ENCODE data around the gene NKAIN2.

The NKAIN2 gene

DNA sequence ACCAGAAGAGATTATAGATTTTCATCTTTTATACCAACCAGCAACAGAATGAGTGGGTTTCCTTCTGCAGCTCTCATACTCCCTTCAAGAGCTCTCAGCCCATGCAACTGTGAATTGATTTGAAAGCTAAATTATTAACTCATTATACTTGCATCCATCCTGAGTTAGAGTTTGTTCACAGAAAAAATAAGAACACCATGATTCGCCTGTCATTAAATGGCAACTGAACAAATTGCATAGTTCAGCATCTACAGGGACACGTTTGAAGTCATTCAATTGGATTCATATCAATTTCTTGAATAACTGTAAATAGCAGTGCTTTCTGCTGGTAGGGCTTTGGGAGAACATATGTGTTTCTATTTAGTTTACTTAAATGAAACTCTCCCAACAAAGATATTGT is 65.7 kb downstream of the NKAIN2 start:
- Histone ChIP-seq H3K9me3 (no peaks in the 10 kb centered on the region), H3K27ac (no peak overlapping the region), H3K4me3 (no peak overlapping the region), H3K4me2 (no peak overlapping the region), H3K4me1 (no peaks in the 10 kb centered on the region), H3K9ac (no peak overlapping the region), H3K27me3 (no peaks in the 10 kb centered on the region), H3K36me3 (no peaks in the 10 kb centered on the region), H4K20me1 (no peaks in the 10 kb centered on the region)
- no peak for TF ChIP-seq Cebpa-rat (IDR thresholded peaks at IDR 0.05)

DNA sequence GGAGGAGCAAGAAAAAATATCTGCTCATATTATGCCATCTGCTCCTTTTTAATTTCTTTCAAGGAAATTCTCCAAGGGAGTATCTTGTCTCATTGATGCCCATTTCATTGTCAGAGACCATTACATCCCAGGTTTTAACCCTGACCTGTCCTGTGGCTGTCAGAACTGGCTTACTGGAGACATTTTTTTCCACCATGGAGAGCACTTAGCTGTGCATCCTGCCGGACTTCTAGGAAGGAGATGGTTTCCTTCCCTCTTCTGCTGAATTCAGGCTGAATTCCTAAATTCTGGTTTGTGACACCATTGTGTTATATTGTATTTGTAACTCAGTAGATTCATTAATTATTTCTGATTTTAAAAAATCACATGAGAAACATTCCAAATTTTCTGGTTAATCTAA is 70.3 kb downstream of the NKAIN2 start:
- Histone ChIP-seq H3K9ac (no peak overlapping the region), H3K9me3 (no peaks in the 10 kb centered on the region), H3K4me2 (no peak overlapping the region), H4K20me1 (no peaks in the 10 kb centered on the region), H3K27ac (no peak overlapping the region), H3K4me3 (no peak overlapping the region), H3K36me3 (no peaks in the 10 kb centered on the region), H3K4me1 (no peaks in the 10 kb centered on the region), H3K27me3 (no peaks in the 10 kb centered on the region)
- no peak for TF ChIP-seq Cebpa-rat (IDR thresholded peaks at IDR 0.05)

DNA sequence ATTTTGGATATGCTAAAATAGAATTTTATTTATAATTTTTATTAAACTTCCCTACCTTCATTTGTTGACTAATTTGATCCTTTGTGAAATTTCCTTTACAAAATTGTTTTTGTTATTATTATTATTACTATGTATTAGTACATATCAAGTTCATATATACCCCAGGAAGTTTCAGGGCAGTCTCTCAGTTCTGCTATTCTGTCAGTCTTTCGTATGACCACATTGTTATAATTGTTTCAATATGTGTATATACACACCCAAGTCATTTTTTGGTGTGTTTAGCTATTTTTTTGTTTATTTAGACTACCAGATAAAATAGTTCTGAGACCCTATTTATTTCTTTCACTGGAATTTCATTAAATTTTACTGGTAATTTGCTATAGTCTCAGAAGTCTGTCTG is 72.1 kb downstream of the NKAIN2 start:
- H3K9ac ChIP-seq: no peak overlapping the region
- no peaks in the 10 kb centered on the region for H3K4me1 ChIP-seq
- no peaks in the 10 kb centered on the region for H4K20me1 ChIP-seq
- H3K9me3 ChIP-seq: no peaks in the 10 kb centered on the region
- H3K36me3 ChIP-seq: no peaks in the 10 kb centered on the region
- no peak overlapping the region for H3K4me2 ChIP-seq
- H3K4me3 ChIP-seq: no peak overlapping the region
- TF ChIP-seq Cebpa-rat (IDR thresholded peaks at IDR 0.05): no peak
- no peaks in the 10 kb centered on the region for H3K27me3 ChIP-seq
- H3K27ac ChIP-seq: no peak overlapping the region

DNA sequence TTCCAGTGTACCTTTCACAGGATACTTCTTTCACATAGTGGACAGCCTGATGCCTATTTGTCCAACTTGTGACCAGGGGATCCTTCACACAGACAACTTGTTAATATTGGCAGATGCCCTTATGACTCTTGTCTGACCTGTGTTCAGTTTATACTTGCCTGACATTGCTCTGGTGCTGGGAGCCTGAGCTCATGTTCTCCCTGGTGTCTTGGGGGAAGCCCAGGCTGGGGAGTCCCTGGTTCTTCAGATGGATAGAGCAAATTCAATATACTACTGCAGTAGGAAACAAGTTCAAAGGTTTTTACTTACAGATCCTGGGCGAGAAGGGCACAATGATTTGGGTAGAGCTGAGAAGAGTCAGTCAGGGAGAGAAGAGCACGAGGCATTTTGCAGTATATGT is 76.1 kb downstream of the NKAIN2 start:
- Histone ChIP-seq H3K4me2 (no peak overlapping the region), H3K4me3 (no peak overlapping the region), H3K9me3 (no peaks in the 10 kb centered on the region), H3K4me1 (no peaks in the 10 kb centered on the region), H3K27ac (no peak overlapping the region), H3K9ac (no peak overlapping the region), H3K36me3 (no peaks in the 10 kb centered on the region), H3K27me3 (no peaks in the 10 kb centered on the region), H4K20me1 (no peaks in the 10 kb centered on the region)
- no peak for TF ChIP-seq Cebpa-rat (IDR thresholded peaks at IDR 0.05)

DNA sequence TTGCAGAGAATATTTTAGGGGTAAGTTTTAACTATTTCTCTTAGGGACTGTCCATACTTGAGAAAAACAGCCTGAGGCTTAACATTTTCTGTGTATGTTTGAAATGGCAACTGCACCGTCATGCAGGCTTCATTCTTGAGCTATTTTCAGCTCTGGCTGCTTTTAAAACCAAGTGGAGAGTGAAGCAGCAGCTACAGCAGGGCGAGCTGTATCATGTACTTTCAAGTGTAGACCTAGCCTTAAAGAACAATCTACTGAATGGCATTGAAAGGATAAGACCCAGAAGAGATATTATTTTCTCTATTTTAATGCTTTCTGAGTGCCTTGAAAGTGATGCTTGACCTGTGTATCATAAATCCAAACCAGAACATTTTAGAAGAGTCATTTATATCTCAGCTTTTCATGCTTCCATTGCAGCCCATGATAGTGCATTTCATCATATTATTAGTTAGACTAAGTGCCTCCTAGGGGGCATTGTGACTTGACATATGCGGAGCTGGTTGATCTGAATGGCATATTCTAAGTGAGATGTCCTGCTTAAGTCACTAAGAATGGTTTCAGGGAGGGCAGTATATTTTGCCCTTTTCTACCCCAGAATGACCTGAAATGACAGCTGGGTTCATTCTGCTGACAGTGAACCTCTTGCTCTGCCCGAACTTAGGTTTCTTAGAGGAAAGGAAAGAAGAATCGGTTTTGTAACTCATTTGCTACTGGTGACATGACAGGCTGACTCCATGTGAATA is 85.3 kb downstream of the NKAIN2 start:
- TF ChIP-seq Cebpa-rat (IDR thresholded peaks at IDR 0.05): no peak
- Histone ChIP-seq H4K20me1 (no peaks in the 10 kb centered on the region), H3K27ac (no peak overlapping the region), H3K27me3 (no peaks in the 10 kb centered on the region), H3K36me3 (no peaks in the 10 kb centered on the region), H3K9me3 (no peaks in the 10 kb centered on the region; the same call in 1 of the 2 replicates), H3K9ac (no peak overlapping the region), H3K4me2 (no peak overlapping the region), H3K4me3 (no peak overlapping the region), H3K4me1 (peaks cover 5% of the 10 kb centered on the region; the same call in 1 of the 2 replicates)

DNA sequence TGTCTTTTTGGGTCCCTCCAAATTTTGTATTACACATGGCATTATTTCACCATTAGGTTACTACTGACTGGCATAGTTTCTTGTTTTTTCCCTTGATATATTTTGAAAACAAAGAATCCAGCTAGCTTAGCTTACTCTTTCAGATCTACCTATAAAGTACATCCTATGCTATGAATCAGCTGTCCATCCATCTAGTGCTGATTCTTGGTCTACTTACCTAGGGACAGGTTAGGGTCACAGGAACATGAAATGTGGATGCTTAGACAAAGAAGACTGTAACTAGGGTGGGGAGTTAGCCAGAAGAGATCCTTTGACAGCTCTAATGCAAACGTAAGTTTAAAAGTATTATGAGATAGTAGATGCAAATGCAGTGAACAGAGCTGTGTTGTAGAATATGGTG is 91.7 kb downstream of the NKAIN2 start:
- Histone ChIP-seq H3K4me3 (no peak overlapping the region), H3K4me1 (peaks cover under 1% of the 10 kb centered on the region; the same call in 1 of the 2 replicates), H3K27me3 (no peaks in the 10 kb centered on the region), H3K9me3 (no peaks in the 10 kb centered on the region; the same call in 1 of the 2 replicates), H3K36me3 (no peaks in the 10 kb centered on the region), H3K27ac (no peak overlapping the region), H3K4me2 (no peak overlapping the region), H4K20me1 (no peaks in the 10 kb centered on the region), H3K9ac (no peak overlapping the region)
- no peak for TF ChIP-seq Cebpa-rat (IDR thresholded peaks at IDR 0.05)

DNA sequence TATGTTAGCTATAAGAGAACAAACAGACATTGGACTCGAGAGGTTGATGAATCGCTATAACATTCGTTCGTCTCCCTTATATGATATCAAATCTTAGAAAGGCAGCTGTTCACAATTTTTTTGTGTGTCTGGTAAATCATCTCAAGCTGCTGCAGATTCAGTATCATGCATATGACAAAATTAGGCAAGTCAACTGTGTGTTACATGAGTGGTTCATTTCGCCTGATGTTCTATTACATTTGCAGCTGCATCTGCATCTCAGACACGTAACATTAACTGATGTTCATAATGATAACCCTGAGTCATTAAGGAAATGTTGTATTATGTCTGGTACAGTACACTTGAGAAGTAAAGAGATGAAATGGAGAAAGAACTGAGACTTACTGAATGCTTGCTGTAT is 92.1 kb downstream of the NKAIN2 start:
- no peak for TF ChIP-seq Cebpa-rat (IDR thresholded peaks at IDR 0.05)
- Histone ChIP-seq H3K27me3 (no peaks in the 10 kb centered on the region), H3K9me3 (no peaks in the 10 kb centered on the region; the same call in 1 of the 2 replicates), H3K36me3 (no peaks in the 10 kb centered on the region), H3K4me3 (no peak overlapping the region), H3K27ac (no peak overlapping the region), H3K4me2 (no peak overlapping the region), H3K4me1 (no peaks in the 10 kb centered on the region), H4K20me1 (no peaks in the 10 kb centered on the region), H3K9ac (no peak overlapping the region)

DNA sequence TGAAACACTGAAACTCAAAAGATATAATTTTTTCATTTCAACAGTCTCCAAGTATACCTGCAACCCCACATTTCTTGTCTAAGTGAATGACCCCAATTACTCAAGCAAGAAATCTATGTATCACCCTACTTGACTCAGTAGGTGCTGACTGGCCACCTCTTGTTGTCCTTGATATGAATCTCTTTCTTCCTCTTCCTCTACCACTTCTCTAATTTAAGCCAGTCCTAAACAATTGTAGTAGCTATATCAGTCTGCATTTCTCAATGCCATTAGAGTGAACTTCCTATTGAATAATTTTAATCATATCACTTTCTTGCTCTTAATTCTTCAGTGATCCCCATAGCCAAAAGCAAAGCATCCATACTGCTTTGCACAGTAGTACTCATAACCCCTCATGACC is 93.2 kb downstream of the NKAIN2 start:
- H3K4me3 ChIP-seq: no peak overlapping the region
- no peaks in the 10 kb centered on the region for H3K4me1 ChIP-seq
- no peak overlapping the region for H3K9ac ChIP-seq
- H3K27ac ChIP-seq: no peak overlapping the region
- no peak overlapping the region for H3K4me2 ChIP-seq
- H4K20me1 ChIP-seq: no peaks in the 10 kb centered on the region
- H3K9me3 ChIP-seq: no peaks in the 10 kb centered on the region; the same call in 1 of the 2 replicates
- H3K27me3 ChIP-seq: no peaks in the 10 kb centered on the region
- TF ChIP-seq Cebpa-rat (IDR thresholded peaks at IDR 0.05): no peak
- no peaks in the 10 kb centered on the region for H3K36me3 ChIP-seq

DNA sequence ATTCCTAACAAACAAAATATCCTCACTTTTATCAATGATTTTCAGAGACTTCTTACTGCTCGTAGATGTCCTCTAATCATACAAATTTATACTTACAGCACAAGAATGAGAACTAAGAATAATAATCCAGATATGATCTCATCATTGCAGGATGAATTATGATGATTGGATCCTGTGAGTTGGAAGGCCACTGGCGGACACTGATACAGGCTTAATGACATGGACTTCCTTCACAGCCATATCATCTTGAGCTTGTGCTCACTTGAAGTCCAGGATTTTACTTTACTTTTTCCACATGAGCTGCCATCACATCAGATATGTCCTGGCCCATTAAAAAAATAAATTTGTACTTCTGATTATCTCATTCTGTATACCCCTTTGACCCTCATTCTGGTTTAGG is 94.3 kb downstream of the NKAIN2 start:
- TF ChIP-seq Cebpa-rat (IDR thresholded peaks at IDR 0.05): no peak
- Histone ChIP-seq H3K36me3 (no peaks in the 10 kb centered on the region), H3K9ac (no peak overlapping the region), H3K4me1 (no peaks in the 10 kb centered on the region), H3K4me3 (no peak overlapping the region), H3K27me3 (no peaks in the 10 kb centered on the region), H3K4me2 (no peak overlapping the region), H3K9me3 (no peaks in the 10 kb centered on the region), H3K27ac (no peak overlapping the region), H4K20me1 (no peaks in the 10 kb centered on the region)

DNA sequence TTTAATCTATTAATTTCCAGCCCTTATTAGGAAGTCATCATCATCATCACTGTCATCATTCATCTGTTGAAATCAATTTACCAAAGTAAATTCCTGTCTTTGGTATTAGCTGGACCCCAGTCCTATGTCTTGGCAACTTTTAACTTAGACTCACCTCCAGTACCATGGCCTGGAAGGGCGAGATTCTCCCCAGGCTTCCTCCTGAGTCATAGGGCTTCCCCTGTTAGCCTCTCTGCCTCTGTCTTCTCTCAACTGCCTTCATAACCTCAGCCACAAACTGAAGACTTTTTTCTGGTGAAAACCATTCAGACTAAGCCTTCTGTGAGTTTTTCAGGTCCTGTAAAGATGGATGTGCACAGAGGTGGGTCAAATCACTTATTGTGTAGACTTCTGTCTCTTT is 95.0 kb downstream of the NKAIN2 start:
- no peak for TF ChIP-seq Cebpa-rat (IDR thresholded peaks at IDR 0.05)
- no peaks in the 10 kb centered on the region for H3K27me3 ChIP-seq
- no peak overlapping the region for H3K9ac ChIP-seq
- no peak overlapping the region for H3K27ac ChIP-seq
- no peaks in the 10 kb centered on the region for H3K9me3 ChIP-seq
- no peak overlapping the region for H3K4me2 ChIP-seq
- no peak overlapping the region for H3K4me3 ChIP-seq
- no peaks in the 10 kb centered on the region for H3K4me1 ChIP-seq
- no peaks in the 10 kb centered on the region for H3K36me3 ChIP-seq
- H4K20me1 ChIP-seq: no peaks in the 10 kb centered on the region

DNA sequence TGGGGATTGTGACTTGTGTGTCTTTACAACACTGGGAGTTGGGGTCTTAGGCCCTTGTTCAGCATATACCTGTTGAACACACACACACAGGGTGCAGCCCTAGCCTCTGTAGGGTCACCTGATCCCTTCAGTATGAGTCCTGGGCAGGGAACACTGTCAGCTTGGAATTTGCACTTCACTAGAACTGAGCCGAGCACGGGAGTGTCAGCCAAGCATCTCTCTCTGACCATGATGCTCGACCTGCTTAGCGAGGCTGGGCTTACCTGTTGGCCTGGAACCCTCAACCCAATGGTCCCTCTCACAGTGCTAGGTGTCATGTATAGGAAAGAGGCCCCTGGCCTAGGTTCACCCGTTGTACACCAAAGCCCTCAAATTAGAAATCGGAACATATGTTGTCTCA is 96.1 kb downstream of the NKAIN2 start:
- Histone ChIP-seq H4K20me1 (no peaks in the 10 kb centered on the region), H3K4me2 (no peak overlapping the region), H3K4me1 (no peaks in the 10 kb centered on the region), H3K27ac (no peak overlapping the region), H3K9ac (no peak overlapping the region), H3K9me3 (no peaks in the 10 kb centered on the region), H3K27me3 (no peaks in the 10 kb centered on the region), H3K4me3 (no peak overlapping the region), H3K36me3 (no peaks in the 10 kb centered on the region)
- no peak for TF ChIP-seq Cebpa-rat (IDR thresholded peaks at IDR 0.05)
